Hematopoietic multipotent progenitor cell treated with erythropoietin and hydrocortisone succinate and interleukin-3 and kit ligand, for 15 days (in vitro differentiated cells): Measurements from ENCODE around the gene PRDM8.
A peak's percentile ranks its signal among the peaks of the same experiment; 100 is the strongest.

Source experiments
- DNase-seq: peaks from one replicate; pipeline ENCODE4 v3.0.0-alpha.2; 2015; ENCODE audit warnings: low spot score

Gene PRDM8

GRCh38 chr4:80183250-80184052 lies 13.9 kb upstream of the PRDM8 start:
- no peak for DNase-seq

- peak; percentile 17 for DNase-seq
Measured at GRCh38 chr4:80184053-80184824, 13.1 kb upstream of the PRDM8 start.

DNA sequence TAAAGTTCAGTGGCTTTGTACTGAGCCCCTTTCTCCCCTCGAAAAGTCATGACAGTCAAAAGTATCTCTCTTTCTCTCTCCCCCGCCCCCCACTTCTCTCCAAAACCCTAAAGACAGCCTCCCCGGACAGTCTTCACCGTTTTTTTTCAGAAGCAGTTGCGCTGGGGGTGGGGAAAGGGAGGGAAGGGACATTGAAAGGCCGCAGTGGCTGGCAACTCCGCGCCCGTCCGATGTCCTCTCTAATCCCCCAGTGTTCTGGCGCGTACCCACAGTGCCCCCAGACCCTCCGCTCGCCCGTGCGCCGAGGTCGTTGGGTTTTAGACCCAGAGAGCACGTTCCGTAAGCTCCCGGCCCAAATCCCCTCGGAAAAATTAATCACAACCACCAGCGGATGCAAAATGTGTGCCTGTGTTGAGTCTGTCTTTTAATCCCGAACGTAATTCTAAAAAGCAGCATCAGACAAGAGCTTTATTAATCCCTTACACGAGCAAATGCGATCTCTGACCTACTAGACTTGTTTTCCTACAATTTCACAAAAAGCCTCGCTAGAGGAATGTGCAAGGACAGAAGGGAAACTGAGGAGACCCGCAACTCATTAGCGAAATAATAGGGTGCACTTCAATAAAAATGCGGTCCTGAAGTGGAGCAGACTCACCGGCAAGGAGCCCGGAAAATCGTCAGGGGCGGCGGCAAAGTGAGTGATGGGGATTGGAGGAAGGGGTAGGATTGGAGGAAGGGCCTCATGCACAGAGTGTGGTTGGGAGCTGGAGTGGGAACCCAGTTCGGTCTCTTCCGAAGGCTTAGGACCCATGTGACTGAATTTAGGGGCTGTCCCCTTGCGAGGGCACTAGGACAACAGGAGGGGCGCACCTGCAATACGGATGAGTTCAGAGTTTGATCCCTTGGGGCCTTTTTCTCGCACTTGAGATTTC lies 12.2 kb upstream of the PRDM8 start:
- no peak for DNase-seq

GRCh38 chr4:80185787-80186548 lies 11.3 kb upstream of the PRDM8 start:
- DNase-seq, result no peak

- DNase-seq, result no peak
Measured at GRCh38 chr4:80186676-80187075, 10.6 kb upstream of the PRDM8 start.

- no peak for DNase-seq
Measured at GRCh38 chr4:80187677-80188076, 9.6 kb upstream of the PRDM8 start.

DNA sequence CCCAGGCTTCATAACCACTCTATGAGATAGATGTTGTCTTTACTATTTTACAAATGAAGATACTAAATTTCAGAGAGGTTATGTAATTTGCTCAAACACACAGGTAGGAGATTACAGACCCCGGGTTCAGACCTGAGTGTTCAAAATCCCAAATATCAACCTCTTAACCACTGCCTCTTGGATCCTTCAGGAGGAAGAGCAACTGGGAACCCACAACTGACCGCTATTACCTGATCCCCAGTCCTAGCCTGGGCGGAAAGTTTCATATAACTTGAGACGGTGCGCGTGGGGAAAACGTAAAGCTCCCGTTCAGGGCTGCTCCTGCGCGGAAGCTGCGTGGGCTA lies 8.9 kb upstream of the PRDM8 start:
- DNase-seq, result no peak

GRCh38 chr4:80188801-80189458 lies 8.4 kb upstream of the PRDM8 start:
- no peak for DNase-seq

DNA sequence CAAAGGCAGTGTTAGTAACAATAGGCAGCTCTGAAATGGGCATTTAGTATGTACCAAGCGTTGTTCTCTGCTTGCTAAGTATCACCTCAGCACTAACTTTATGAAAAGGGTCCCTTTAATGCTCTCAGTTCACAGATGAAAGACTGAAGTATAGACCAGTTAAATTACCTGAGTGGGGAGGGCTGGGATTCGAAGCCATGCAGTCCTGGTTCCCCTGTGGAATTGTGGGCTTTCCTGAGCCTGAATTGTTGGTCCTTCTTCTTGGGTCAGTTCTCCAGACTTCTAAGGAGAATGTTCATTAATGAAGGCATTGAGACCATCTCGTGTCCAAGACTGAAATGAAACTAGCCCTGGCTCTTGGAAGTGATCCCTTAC lies 7.7 kb upstream of the PRDM8 start:
- DNase-seq, result no peak

DNA sequence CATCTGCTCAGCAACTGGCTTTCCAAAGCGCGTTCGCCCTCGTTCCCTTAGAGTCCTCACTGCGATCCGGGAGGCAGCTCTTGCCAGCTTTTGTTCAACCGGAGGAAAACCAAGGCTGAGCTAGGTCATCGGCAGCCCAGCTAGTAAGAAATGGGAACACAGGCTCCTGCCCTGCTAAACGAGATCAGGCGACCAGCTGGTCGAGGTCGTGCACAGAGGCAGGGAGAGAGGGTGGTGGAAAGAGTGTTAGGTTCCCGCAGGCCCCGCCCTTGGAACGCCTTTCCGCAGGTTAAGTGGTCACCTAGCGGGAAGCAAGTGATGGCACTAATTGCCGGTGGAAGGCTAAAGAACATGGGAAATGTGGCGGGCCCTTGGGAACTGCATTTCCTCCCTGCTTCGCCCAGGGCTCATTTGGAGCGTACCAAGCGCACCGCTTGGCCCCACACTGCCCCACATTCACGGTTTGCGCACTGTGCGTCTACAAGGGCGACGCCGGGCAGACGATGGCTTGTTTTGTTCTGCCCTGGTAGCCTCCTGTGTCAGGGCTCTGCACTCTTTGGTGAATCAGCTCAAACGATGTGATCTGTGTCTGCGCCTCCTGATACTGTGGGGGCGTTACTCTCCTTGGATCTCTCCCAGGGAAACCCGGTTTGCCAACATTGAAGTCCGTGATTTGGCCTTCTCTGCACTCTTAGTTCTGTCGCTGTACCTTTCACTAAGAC lies 7.2 kb upstream of the PRDM8 start:
- no peak for DNase-seq

- no peak for DNase-seq
Measured at GRCh38 chr4:80192252-80192866, 4.9 kb upstream of the PRDM8 start.

DNA sequence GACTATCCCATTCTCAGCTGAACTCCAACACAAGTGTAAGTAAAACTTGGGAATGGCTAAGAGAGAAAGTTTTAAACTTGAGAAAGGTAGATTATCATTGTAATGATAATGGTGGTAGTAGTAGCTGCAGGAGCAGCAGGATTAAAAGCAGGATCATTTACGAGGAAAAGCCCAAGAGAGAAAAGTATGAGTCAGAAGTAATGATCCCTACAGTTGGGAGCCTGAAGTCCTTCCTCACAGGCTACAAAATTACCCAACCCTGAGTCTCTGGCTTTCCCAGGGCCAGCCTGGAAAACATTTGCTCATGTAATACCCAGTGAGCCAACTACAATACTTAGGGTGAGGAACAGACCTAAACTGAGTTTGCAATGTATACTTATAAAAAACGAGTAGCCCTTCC lies 4.4 kb upstream of the PRDM8 start:
- no peak for DNase-seq

DNA sequence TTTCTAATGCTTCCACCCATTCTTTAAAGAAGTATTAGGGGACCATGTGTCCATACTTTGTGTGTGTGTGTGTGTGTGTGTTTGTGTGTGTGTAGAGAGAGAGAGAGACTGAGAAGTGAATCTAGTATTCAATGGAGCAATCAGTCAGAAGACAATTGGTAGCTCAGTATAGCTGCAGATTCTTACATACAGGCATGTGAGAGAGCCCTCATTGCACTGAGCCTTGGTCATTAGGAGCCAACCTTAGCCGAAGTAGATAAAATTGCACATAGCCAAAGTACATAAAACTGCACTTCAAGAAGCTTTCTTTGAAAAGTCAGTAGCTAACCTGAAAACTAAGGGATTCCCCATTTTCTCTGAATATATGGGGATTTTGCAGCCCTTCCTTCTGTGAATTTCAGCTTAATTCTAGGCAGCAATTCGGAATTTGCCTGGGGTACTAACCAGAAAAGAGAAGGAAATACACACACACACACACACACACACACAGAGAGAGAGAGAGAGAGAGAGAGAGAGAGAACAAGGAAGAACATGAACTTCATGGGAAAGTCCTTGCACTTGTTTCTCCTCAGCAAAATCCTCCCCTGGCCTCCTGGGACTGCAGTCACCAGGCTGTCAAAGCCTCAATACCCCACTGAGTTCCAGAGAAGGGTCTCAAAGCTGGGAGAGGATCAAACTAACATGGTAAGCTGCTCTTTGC lies 1.7 kb upstream of the PRDM8 start:
- DNase-seq, result no peak

- no peak for DNase-seq
Measured at GRCh38 chr4:80196259-80196921, 913 bp upstream of the PRDM8 start.

GRCh38 chr4:80197601-80198440 lies 518 bp downstream of the PRDM8 start:
- DNase-seq, result no peak

GRCh38 chr4:80198441-80198837 lies 1.1 kb downstream of the PRDM8 start:
- DNase-seq, result no peak

GRCh38 chr4:80199004-80199560 lies 1.8 kb downstream of the PRDM8 start:
- DNase-seq, result no peak

DNA sequence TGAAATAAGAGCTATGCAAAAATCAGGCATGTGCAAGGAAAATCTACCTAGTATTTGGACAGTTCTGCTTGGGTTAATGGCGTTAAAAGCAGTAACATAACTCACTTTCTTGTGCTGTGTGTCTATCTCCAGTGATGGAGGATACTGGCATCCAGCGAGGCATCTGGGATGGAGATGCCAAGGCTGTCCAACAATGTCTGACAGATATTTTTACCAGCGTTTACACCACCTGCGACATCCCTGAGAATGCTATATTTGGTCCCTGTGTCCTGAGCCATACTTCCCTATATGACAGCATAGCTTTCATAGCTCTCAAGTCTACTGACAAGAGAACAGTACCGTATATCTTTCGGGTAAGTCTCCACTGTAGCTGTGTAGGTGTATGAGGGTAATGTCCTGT lies 2.6 kb downstream of the PRDM8 start:
- no peak for DNase-seq
